H1 (cell line): ENCODE measurements around the gene THBS1. TPM values are rescaled to one million over a fixed set of nuclear protein-coding genes. Genes with fewer than 3 reads are reported as not detected.

ENCODE experiments used
- BCL11A ChIP-seq, 2 experiments: IDR thresholded peaks; one replicate each; pipeline ENCODE4 v1.6.1; 2011; ENCODE audit warnings: low read depth in 2 of 2, low read length in 2 of 2, mild to moderate bottlenecking in 2 of 2
- PHF8 ChIP-seq: fragments of 200-600 bp; sonication (generic); conservative IDR thresholded peaks from 2 replicates; pipeline ENCODE4 v1.7.1; 2012; ENCODE audit warnings: low read depth, mild to moderate bottlenecking, inconsistent platforms, low read length, moderate library complexity
- polyA plus RNA-seq, 7 experiments: library from polyadenylated mRNA; depleted of rRNA in 3 of 7; stranded (reverse) in 5 of 7; unstranded in 2 of 7; fragments of >200 nt in 5 of 7; fragments of 200-250 nt in 2 of 7; gene quantifications; 1 replicate in 5 of 7; 2 replicates in 1 of 7; 4 replicates in 1 of 7; pipeline versions ENCODE4 v1.2.1 to v1.2.3, GENCODE V29; 2011 to 2013; ENCODE audit warnings: missing spikeins in 2 of 7, mixed read lengths in 2 of 7
- total RNA-seq: library from RNA; stranded (reverse); fragmentation: NEBNext Ultra II Directional; extraction: Animal tissue kit (Norgen Biotek cat#: 25700); gene quantifications from 2 replicates; pipeline ENCODE4 v1.2.1, GENCODE V29; 2021

Gene THBS1
- total and polyA plus RNA-seq, 2 of the 8 experiments (the other 6 are each of a cell fraction or from before 2014, with no cell fraction given) = 10.3 to 63.3 TPM

- no peak for TF ChIP-seq PHF8
- no peak for TF ChIP-seq BCL11A (IDR thresholded peaks at IDR 0.05; ENCODE audit: low read depth in 2 of 2, low read length in 2 of 2)
Measured at GRCh38 chr15:39553947-39554693, 26.8 kb upstream of the THBS1 start (continued).
